Activated CD8-positive, alpha-beta T cell treated with anti-CD3 and anti-CD28 coated beads for 36 hours (primary cell): ENCODE data around the gene NOS1. TPM values are rescaled to one million over a fixed set of nuclear protein-coding genes. Genes with fewer than 3 reads are reported as not detected.

Source experiments
- ATAC-seq: fragments of 200-7000 bp; cut with Tn5 transposase; one replicate; pipeline ENCODE4 v1.10.0; 2021; ENCODE audit warnings: mild to moderate bottlenecking, moderate library complexity
- CTCF ChIA-PET: fragments of 350-600 bp; sonication (Branson Sonifier 250); formaldehyde crosslinking; loops from one replicate; lab custom pipeline; 2021; ENCODE audit warnings: antibody characterized with exemption; lab: Charles Lee
- POLR2A ChIA-PET: fragments of 350-600 bp; sonication (Branson Sonifier 250); formaldehyde crosslinking; loops from one replicate; lab custom pipeline; 2021; ENCODE audit warnings: antibody characterized with exemption; lab: Charles Lee
- DNase-seq: peaks from one replicate; pipeline ENCODE4 v3.0.0-alpha.2; 2020
- H3K27ac Mint-ChIP-seq: one replicate; pipeline ENCODE4 v1.8.0; 2021; ENCODE audit warnings: mild to moderate bottlenecking, mixed read lengths
- H3K27me3 Mint-ChIP-seq: one replicate; pipeline ENCODE4 v1.8.0; 2021; ENCODE audit warnings: mixed read lengths
- H3K36me3 Mint-ChIP-seq: one replicate; pipeline ENCODE4 v1.8.0; 2021; ENCODE audit warnings: low read depth, mixed read lengths
- H3K4me1 Mint-ChIP-seq: one replicate; pipeline ENCODE4 v1.8.0; 2021; ENCODE audit warnings: low read depth, mixed read lengths
- H3K4me3 Mint-ChIP-seq: one replicate; pipeline ENCODE4 v1.8.0; 2021; ENCODE audit warnings: mild to moderate bottlenecking, moderate library complexity, mixed read lengths
- H3K9me3 Mint-ChIP-seq: one replicate; pipeline ENCODE4 v1.8.0; 2021; ENCODE audit warnings: mixed read lengths
- intact Hi-C: fragments of 100-400 bp; cut with micrococcal nuclease; formaldehyde crosslinking; loops from one replicate; pipeline ENCODE4 v1.10.0; 2022
- total RNA-seq, 2 experiments: library from RNA; stranded (reverse); gene quantifications; one replicate each; pipeline ENCODE4 v1.2.3, GENCODE V29; 2021
- TF ChIP-seq, protein P1 (sequence below): fragments of 200-600 bp; IDR thresholded peaks from one replicate; pipeline ENCODE4 v1.8.0; 2022; ENCODE audit warnings: antibody characterized with exemption, mild to moderate bottlenecking

The NOS1 gene
- total RNA-seq, 2 experiments from 2014 or later: not detected

DNA sequence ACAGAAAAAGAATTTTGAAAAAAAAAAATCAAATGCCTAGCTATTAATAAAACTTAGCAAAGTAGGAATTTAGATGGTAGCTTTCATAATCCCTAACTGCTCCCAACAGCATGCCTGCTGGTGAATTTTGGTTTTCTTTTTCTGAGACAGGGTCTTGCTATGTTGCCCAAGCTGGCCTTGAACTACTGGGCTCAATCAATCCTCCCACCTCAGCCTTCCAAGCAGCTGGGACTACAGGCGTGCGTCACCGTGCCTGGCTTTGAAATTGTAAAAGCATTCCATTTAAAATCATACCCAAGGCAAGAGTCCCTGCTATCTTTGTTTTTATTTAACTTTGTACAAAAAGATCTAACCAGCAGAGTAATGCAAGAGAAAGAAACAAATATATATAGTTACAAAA lies 191.9 kb downstream of the NOS1 start:
- DNase-seq (no peak), ATAC-seq (no peak)
- no peaks in the 10 kb centered on the region for H3K27me3 Mint-ChIP-seq
- H3K4me3 Mint-ChIP-seq: no peak overlapping the region
- no peaks in the 10 kb centered on the region for H3K9me3 Mint-ChIP-seq
- intact Hi-C loops: no loop called here
- ChIA-PET POLR2A (interaction anchor here (0.8 kb wide), 1 partner anchor 22 kb away, joined by 3 read pairs; no protein-coding TSS in a partner anchor), CTCF (interaction anchor here (1.1 kb wide), 1 partner anchor 49 kb away, joined by 3 read pairs; no protein-coding TSS in a partner anchor)
- TF ChIP-seq, protein P1, sequence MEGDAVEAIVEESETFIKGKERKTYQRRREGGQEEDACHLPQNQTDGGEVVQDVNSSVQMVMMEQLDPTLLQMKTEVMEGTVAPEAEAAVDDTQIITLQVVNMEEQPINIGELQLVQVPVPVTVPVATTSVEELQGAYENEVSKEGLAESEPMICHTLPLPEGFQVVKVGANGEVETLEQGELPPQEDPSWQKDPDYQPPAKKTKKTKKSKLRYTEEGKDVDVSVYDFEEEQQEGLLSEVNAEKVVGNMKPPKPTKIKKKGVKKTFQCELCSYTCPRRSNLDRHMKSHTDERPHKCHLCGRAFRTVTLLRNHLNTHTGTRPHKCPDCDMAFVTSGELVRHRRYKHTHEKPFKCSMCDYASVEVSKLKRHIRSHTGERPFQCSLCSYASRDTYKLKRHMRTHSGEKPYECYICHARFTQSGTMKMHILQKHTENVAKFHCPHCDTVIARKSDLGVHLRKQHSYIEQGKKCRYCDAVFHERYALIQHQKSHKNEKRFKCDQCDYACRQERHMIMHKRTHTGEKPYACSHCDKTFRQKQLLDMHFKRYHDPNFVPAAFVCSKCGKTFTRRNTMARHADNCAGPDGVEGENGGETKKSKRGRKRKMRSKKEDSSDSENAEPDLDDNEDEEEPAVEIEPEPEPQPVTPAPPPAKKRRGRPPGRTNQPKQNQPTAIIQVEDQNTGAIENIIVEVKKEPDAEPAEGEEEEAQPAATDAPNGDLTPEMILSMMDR: no peak
- H3K27ac Mint-ChIP-seq: no peak overlapping the region
- no peaks in the 10 kb centered on the region for H3K4me1 Mint-ChIP-seq
- peaks cover 57% of the 10 kb centered on the region for H3K36me3 Mint-ChIP-seq

DNA sequence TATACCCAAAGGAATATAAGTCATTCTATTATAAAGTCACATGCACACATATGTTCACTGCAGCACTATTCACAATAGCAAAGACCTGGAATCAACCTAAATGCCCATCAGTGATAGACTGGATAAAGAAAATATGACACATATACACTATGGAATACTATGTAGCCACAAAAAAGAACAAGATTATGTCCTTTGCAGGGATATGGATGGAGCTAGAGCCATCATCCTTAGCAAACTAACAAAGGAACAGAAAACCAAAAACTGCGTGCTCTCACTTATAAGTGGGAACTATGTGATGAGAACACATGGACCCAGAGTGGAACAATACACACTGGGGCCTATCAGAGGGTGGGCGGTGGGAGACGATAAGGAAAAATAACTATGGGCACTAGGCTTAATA lies 192.4 kb downstream of the NOS1 start:
- no peak overlapping the region for H3K27ac Mint-ChIP-seq
- ChIA-PET CTCF (interaction anchor here (1.1 kb wide), 2 partner anchors 49 to 50 kb away, joined by 3 read pairs; no protein-coding TSS in a partner anchor), POLR2A (interaction anchor here (0.6 kb wide), 1 partner anchor 764 kb away, joined by 4 read pairs; no protein-coding TSS in a partner anchor)
- no peaks in the 10 kb centered on the region for H3K4me1 Mint-ChIP-seq
- TF ChIP-seq, protein P1: no peak
- no peaks in the 10 kb centered on the region for H3K27me3 Mint-ChIP-seq
- H3K9me3 Mint-ChIP-seq: no peaks in the 10 kb centered on the region
- intact Hi-C loops: no loop called here
- ATAC-seq (no peak), DNase-seq (no peak)
- peaks cover 53% of the 10 kb centered on the region for H3K36me3 Mint-ChIP-seq
- no peak overlapping the region for H3K4me3 Mint-ChIP-seq

DNA sequence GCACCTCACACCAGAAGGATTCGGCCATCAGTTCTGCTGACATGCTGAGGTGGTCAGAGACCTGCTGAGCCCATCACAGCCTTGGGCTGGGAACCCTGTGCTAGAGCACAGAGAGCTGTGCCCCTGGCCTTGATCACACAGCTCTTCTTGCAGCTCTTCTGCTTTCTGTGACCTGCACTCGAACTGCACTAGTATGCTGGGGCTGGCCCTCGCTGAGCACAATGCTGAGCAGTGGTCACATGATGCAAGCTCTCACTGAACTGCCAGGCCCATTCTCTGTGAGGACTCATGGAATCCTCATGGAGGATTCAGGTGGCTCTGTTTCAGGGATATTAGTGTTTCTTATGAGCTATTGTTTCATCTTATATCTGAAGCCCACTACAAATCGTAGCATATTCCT lies 193.7 kb downstream of the NOS1 start:
- intact Hi-C loops: no loop called here
- Mint-ChIP-seq H3K27ac (no peak overlapping the region), H3K36me3 (peaks cover 46% of the 10 kb centered on the region), H3K9me3 (no peaks in the 10 kb centered on the region), H3K4me3 (no peak overlapping the region), H3K4me1 (no peaks in the 10 kb centered on the region), H3K27me3 (no peaks in the 10 kb centered on the region)
- ChIA-PET POLR2A (interaction anchor here (0.6 to 1.1 kb wide), 3 partner anchors 10 to 14 kb away, joined by 3 to 6 read pairs (median 3); no protein-coding TSS in a partner anchor), CTCF (interaction anchor here (1.1 kb wide), 1 partner anchor 49 kb away, joined by 3 read pairs; no protein-coding TSS in a partner anchor)
- TF ChIP-seq, protein P1: no peak
- no peak for DNase-seq
- ATAC-seq: no peak

DNA sequence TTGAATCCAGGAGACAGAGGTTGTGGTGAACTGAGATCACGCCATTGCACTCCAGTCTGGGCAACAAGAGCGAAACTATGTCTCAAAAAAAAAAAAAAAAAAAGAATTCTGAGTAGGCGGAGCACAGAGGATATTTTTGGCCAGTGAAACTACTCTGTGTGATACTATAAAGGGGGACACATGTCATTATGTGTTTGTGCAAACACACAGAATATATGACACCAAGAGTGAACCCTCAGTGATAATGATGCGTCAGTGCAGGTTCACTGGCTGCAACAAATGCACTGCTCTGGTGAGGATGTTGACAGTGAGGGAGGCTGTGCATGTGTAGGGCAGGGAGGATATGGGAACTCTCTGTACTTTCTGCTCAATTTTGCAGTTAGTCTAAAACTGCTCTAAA lies 195.3 kb downstream of the NOS1 start:
- H3K27me3 Mint-ChIP-seq: no peaks in the 10 kb centered on the region
- no peaks in the 10 kb centered on the region for H3K9me3 Mint-ChIP-seq
- H3K4me3 Mint-ChIP-seq: no peak overlapping the region
- H3K4me1 Mint-ChIP-seq: no peaks in the 10 kb centered on the region
- ChIA-PET CTCF (no interaction called here), POLR2A (no interaction called here)
- H3K27ac Mint-ChIP-seq: no peak overlapping the region
- intact Hi-C loops: no loop called here
- H3K36me3 Mint-ChIP-seq: peaks cover 59% of the 10 kb centered on the region
- TF ChIP-seq, protein P1: no peak
- DNase-seq (no peak), ATAC-seq (no peak)

DNA sequence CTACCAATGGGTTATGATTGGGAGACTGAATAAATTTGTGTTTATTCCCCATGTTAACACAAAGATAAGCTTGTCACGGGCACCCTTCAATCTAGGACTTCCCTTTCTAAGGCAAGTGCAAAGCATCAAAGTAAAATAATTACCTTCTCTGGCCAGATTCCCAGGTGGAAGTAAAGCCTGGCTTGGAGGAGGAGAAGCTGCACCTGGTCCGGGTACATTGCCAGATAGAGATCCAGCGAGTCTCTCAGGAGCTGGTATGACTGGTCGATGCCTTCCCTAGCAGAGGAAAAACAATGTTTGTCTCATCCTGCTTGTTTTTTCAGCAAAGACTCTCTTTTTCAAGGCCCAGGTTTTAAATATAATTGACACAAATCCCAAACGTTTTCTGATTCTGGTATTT lies 196.1 kb downstream of the NOS1 start:
- CTCF ChIA-PET: interaction anchor here (0.9 kb wide), 1 partner anchor 11 kb away, joined by 4 read pairs; no protein-coding TSS in a partner anchor
- DNase-seq (no peak), ATAC-seq (no peak)
- Mint-ChIP-seq H3K36me3 (peaks cover 60% of the 10 kb centered on the region), H3K27ac (no peak overlapping the region), H3K4me3 (no peak overlapping the region), H3K27me3 (no peaks in the 10 kb centered on the region), H3K9me3 (no peaks in the 10 kb centered on the region), H3K4me1 (no peaks in the 10 kb centered on the region)
- POLR2A ChIA-PET: interaction anchor here (0.6 to 0.7 kb wide), 2 partner anchors 702 to 907 kb away, joined by 3 read pairs; no protein-coding TSS in a partner anchor
- TF ChIP-seq, protein P1: no peak
- intact Hi-C loops: no loop called here
